ENCODE measurements around the gene KLF13.

KLF13 gene

GRCh38 chr15:31300208-31300661, 26.4 kb upstream of the KLF13 start:
- DNase-seq = no peak

- no peak for DNase-seq
These were observed 25.5 kb upstream of the KLF13 start for GRCh38 chr15:31300981-31301672.

- DNase-seq = no peak
These were observed 25.0 kb upstream of the KLF13 start for GRCh38 chr15:31301673-31301990.

- no peak for DNase-seq
These were observed 24.5 kb upstream of the KLF13 start for GRCh38 chr15:31302029-31302657.

GRCh38 chr15:31302778-31303725, 23.6 kb upstream of the KLF13 start:
- peak in 3 of 4 experiments; percentile 45 to 64 (median 63) for DNase-seq

- DNase-seq = no peak
These were observed 22.6 kb upstream of the KLF13 start for GRCh38 chr15:31303726-31304648.

GRCh38 chr15:31304751-31305365, 21.8 kb upstream of the KLF13 start:
- DNase-seq = no peak

GRCh38 chr15:31305375-31305774, 21.3 kb upstream of the KLF13 start:
- DNase-seq = no peak

- no peak for DNase-seq
These were observed 20.7 kb upstream of the KLF13 start for GRCh38 chr15:31305796-31306425.

- no peak for DNase-seq
These were observed 20.0 kb upstream of the KLF13 start for GRCh38 chr15:31306426-31307269.

- no peak for DNase-seq
These were observed 19.1 kb upstream of the KLF13 start for GRCh38 chr15:31307270-31308184.

- no peak for DNase-seq
These were observed 18.4 kb upstream of the KLF13 start for GRCh38 chr15:31308185-31308639.

GRCh38 chr15:31309893-31310606, 16.6 kb upstream of the KLF13 start:
- DNase-seq = no peak

- DNase-seq = no peak
These were observed 14.7 kb upstream of the KLF13 start for GRCh38 chr15:31311735-31312619.

GRCh38 chr15:31313223-31313622, 13.4 kb upstream of the KLF13 start:
- no peak for DNase-seq

GRCh38 chr15:31314380-31314779, 12.3 kb upstream of the KLF13 start:
- DNase-seq = no peak

GRCh38 chr15:31316135-31316795, 10.4 kb upstream of the KLF13 start:
- DNase-seq = no peak

Measured in suppressor macrophage (primary cell).